DND-41 (cell line): Measurements from ENCODE around the gene MGA.
A peak's percentile ranks its signal among the peaks of the same experiment; 100 is the strongest.

ENCODE experiments used
- ATAC-seq: fragments of 200-7000 bp; cut with Tn5 transposase; 3 replicates; pipeline ENCODE4 v1.9.1; 2021; ENCODE audit warnings: low read depth; ENCODE audit not compliant: insufficient read depth
- DNase-seq: peaks from one replicate; pipeline ENCODE4 v3.0.0-alpha.2; 2020
- H2AFZ ChIP-seq: 2 replicates; pipeline ENCODE4 v1.6.0; 2012; ENCODE audit warnings: low read depth, low read length
- H3K27ac ChIP-seq: 2 replicates; pipeline ENCODE4 v1.5.1; 2012; ENCODE audit warnings: low read length, inconsistent platforms
- H3K27me3 ChIP-seq: fragments of 200-600 bp; sonication (generic); 2 replicates; pipeline ENCODE4 v1.6.0; 2012; ENCODE audit warnings: low read length, mild to moderate bottlenecking, inconsistent platforms; ENCODE audit not compliant: insufficient read depth, poor library complexity
- H3K36me3 ChIP-seq: 2 replicates; pipeline ENCODE4 v1.5.1; 2012; ENCODE audit warnings: low read length, inconsistent platforms; ENCODE audit not compliant: insufficient read depth
- H3K4me1 ChIP-seq: 2 replicates; pipeline ENCODE4 v1.5.1; 2012; ENCODE audit warnings: mild to moderate bottlenecking, low read length; ENCODE audit not compliant: insufficient read depth
- H3K4me2 ChIP-seq: 2 replicates; pipeline ENCODE4 v1.6.0; 2012; ENCODE audit warnings: mild to moderate bottlenecking, moderate library complexity, low read length, inconsistent platforms; ENCODE audit not compliant: insufficient read depth
- H3K4me3 ChIP-seq, 2 experiments: fragments of 200-600 bp in 1 of 2; shearing (Covaris generic) in 1 of 2; 2 replicates each; pipeline ENCODE4 v1.5.1; 2012 to 2016; ENCODE audit warnings: inconsistent platforms in 2 of 2, low read length in 2 of 2, mild to moderate bottlenecking in 2 of 2, low read depth in 1 of 2, moderate library complexity in 1 of 2
- H3K79me2 ChIP-seq: 2 replicates; pipeline ENCODE4 v1.6.0; 2012; ENCODE audit warnings: low read length, inconsistent platforms; ENCODE audit not compliant: insufficient read depth
- H3K9ac ChIP-seq: 2 replicates; pipeline ENCODE4 v1.6.0; 2012; ENCODE audit warnings: low read depth, mild to moderate bottlenecking, inconsistent platforms, low read length, moderate library complexity
- H3K9me3 ChIP-seq: 2 replicates; pipeline ENCODE4 v1.5.1; 2012; ENCODE audit warnings: low read length, moderate library complexity, mild to moderate bottlenecking, inconsistent platforms; ENCODE audit not compliant: insufficient read depth, severe bottlenecking
- H4K20me1 ChIP-seq: 2 replicates; pipeline ENCODE4 v1.6.0; 2012; ENCODE audit warnings: low read length; ENCODE audit not compliant: insufficient read depth
- CTCF ChIP-seq: IDR thresholded peaks from 2 replicates; pipeline ENCODE4 v1.5.1; 2012; ENCODE audit warnings: borderline replicate concordance, low read length, moderate library complexity, mild to moderate bottlenecking; ENCODE audit not compliant: poor library complexity, severe bottlenecking; ENCODE audit errors: extremely low read depth
- EZH2 ChIP-seq: IDR thresholded peaks from 3 replicates; pipeline ENCODE4 v1.6.1; 2012; ENCODE audit warnings: borderline replicate concordance, low read depth, mild to moderate bottlenecking, moderate library complexity, low read length, inconsistent platforms; ENCODE audit not compliant: severe bottlenecking

MGA gene

GRCh38 chr15:41774882-41775417, 114.7 kb downstream of the MGA start:
- Histone ChIP-seq H3K4me1 (peaks cover 51% of the 10 kb centered on the region), H3K36me3 (no peaks in the 10 kb centered on the region; the same call in 1 of the 2 replicates), H3K79me2 (peaks cover 43% of the 10 kb centered on the region), H3K4me2 (peak overlapping the region; percentile 95), H2AFZ (peak overlapping the region; percentile 88), H3K4me3 (peak overlapping the region; percentile 41 to 92), H3K9ac (peak overlapping the region; percentile 73), H3K9me3 (no peaks in the 10 kb centered on the region), H3K27ac (peak overlapping the region; percentile 68), H3K27me3 (no peaks in the 10 kb centered on the region), H4K20me1 (no peaks in the 10 kb centered on the region)
- no peak for TF ChIP-seq EZH2
- no peak for TF ChIP-seq CTCF
- ATAC-seq (no peak), DNase-seq (no peak)

GRCh38 chr15:41775651-41776050, 115.4 kb downstream of the MGA start:
- peak overlapping the region; percentile 73 for H3K9ac ChIP-seq
- H2AFZ ChIP-seq = peak overlapping the region; percentile 88; the same call in 1 of the 2 replicates

GRCh38 chr15:41777421-41777973, 117.3 kb downstream of the MGA start:
- DNase-seq (no peak), ATAC-seq (no peak)
- Histone ChIP-seq H3K9me3 (no peaks in the 10 kb centered on the region), H3K4me1 (peaks cover 51% of the 10 kb centered on the region), H4K20me1 (no peaks in the 10 kb centered on the region), H3K79me2 (peaks cover 58% of the 10 kb centered on the region), H2AFZ (no peak overlapping the region), H3K36me3 (no peaks in the 10 kb centered on the region; the same call in 1 of the 2 replicates), H3K9ac (peak overlapping the region; percentile 73; the same call in 1 of the 2 replicates), H3K4me3 (0 out of 4 replicates have a peak overlapping the region, but pooled peaks of 1 of the 2 experiments have one; percentile 3), H3K4me2 (peak overlapping the region; percentile 95; the same call in 1 of the 2 replicates), H3K27me3 (no peaks in the 10 kb centered on the region), H3K27ac (no peak overlapping the region)
- no peak for TF ChIP-seq CTCF
- no peak for TF ChIP-seq EZH2

More at GRCh38 chr15:41775651-41776050, 115.4 kb downstream of the MGA start:
- Histone ChIP-seq H4K20me1 (no peaks in the 10 kb centered on the region), H3K4me1 (peaks cover 51% of the 10 kb centered on the region), H3K4me3 (peak overlapping the region; percentile 41 to 92; a peak in 3 of 4 replicates), H3K27ac (peak overlapping the region; percentile 68), H3K79me2 (peaks cover 48% of the 10 kb centered on the region), H3K27me3 (no peaks in the 10 kb centered on the region), H3K4me2 (peak overlapping the region; percentile 95), H3K9me3 (no peaks in the 10 kb centered on the region), H3K36me3 (no peaks in the 10 kb centered on the region; the same call in 1 of the 2 replicates)
- TF ChIP-seq EZH2 (no peak), CTCF (no peak)
- ATAC-seq (no peak), DNase-seq (no peak)
